Measurements from ENCODE around the gene WDR86. TPM values are rescaled to one million over a fixed set of nuclear protein-coding genes. Genes with fewer than 3 reads are reported as not detected.

WDR86 gene
- polyA plus RNA-seq, 1 donor (not counting 4 experiments of a cell fraction or from before 2014, with no cell fraction given) = not detected

GRCh38 chr7:151432658-151433521, 23.1 kb upstream of the WDR86 start:
- Histone ChIP-seq H3K79me2 (ENCODE audit: control insufficient read depth, insufficient read depth, low read length) (no peaks in the 10 kb centered on the region), H3K27ac (ENCODE audit: control insufficient read depth, insufficient read depth, low read length) (no peak overlapping the region), H4K20me1 (ENCODE audit: control insufficient read depth, extremely low read depth, insufficient read depth, low read length) (no peaks in the 10 kb centered on the region), H3K4me1 (ENCODE audit: control insufficient read depth, extremely low read depth, insufficient read depth, low read length) (peaks cover 8% of the 10 kb centered on the region), H3K27me3 (ENCODE audit: control insufficient read depth, extremely low read depth, insufficient read depth, low read length) (no peaks in the 10 kb centered on the region), H2AFZ (ENCODE audit: control insufficient read depth, low read length) (peak overlapping the region; percentile 97), H3K36me3 (ENCODE audit: control insufficient read depth in 2 of 2, extremely low read depth in 1 of 2, insufficient read depth in 2 of 2, low read length in 2 of 2) (no peaks in the 10 kb centered on the region), H3K9ac (ENCODE audit: control insufficient read depth, extremely low read depth, insufficient read depth, low read length) (no peak overlapping the region), H3K4me3 (ENCODE audit: control insufficient read depth in 2 of 3, extremely low read depth in 1 of 3, insufficient read depth in 2 of 3, low read depth in 1 of 3, low read length in 3 of 3) (no peak overlapping the region), H3K4me2 (ENCODE audit: control insufficient read depth, extremely low read depth, insufficient read depth, low read depth, low read length) (peak overlapping the region; percentile 66), H3K9me3 (ENCODE audit: control insufficient read depth, low read depth, low read length) (no peaks in the 10 kb centered on the region), H3K9me1 (ENCODE audit: control insufficient read depth, extremely low read depth, insufficient read depth, low read length) (no peaks in the 10 kb centered on the region)
- DNase-seq (ENCODE audit: low read depth, low spot score) = no peak
- TF ChIP-seq, protein P1, sequence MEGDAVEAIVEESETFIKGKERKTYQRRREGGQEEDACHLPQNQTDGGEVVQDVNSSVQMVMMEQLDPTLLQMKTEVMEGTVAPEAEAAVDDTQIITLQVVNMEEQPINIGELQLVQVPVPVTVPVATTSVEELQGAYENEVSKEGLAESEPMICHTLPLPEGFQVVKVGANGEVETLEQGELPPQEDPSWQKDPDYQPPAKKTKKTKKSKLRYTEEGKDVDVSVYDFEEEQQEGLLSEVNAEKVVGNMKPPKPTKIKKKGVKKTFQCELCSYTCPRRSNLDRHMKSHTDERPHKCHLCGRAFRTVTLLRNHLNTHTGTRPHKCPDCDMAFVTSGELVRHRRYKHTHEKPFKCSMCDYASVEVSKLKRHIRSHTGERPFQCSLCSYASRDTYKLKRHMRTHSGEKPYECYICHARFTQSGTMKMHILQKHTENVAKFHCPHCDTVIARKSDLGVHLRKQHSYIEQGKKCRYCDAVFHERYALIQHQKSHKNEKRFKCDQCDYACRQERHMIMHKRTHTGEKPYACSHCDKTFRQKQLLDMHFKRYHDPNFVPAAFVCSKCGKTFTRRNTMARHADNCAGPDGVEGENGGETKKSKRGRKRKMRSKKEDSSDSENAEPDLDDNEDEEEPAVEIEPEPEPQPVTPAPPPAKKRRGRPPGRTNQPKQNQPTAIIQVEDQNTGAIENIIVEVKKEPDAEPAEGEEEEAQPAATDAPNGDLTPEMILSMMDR (optimal IDR thresholded peaks at IDR 0.05 in 1 of 3, IDR thresholded peaks at IDR 0.05 in 1 of 3, conservative IDR thresholded peaks at IDR 0.05 in 1 of 3; ENCODE audit: extremely low read depth in 1 of 3, insufficient read depth in 2 of 3, low read length in 3 of 3) = peak; percentile 3 to 44 (median 27)
- no peak for TF ChIP-seq EZH2 (IDR thresholded peaks at IDR 0.05; ENCODE audit: low read length)
- dilution Hi-C loops (cut with MboI; ENCODE audit: extremely low pct_ligation_motif_present, low sequenced_read_pairs) = no loop called here
- peak; percentile 13 for FAIRE-seq

DNA sequence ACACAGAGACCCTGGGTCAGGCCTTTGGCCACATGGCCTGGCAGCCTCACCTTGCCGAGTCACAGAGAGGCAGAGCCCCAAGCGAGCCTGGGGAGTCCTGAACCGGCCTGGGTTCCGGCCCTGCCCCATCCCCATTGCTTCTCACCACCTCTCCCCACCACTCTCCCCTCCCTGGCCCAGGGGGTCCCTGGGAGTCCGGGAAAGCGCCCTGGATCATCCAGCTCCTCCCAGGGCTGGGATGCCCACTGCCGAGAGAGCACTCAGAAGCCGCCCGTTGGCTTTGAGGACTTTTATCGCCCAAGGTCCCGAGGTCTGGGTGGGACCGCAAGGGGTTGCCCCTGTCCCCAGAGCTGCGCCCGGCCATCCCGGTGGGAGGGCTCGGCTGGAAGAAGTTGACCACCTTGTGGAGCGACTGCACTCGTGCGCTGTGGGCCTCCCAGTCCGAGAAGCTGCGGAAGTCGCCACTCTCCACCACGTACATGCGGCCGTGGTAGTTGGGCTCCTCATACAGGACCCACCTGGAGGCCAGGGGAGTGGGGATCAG, 22.0 kb upstream of the WDR86 start:
- Histone ChIP-seq H3K4me1 (ENCODE audit: control insufficient read depth, extremely low read depth, insufficient read depth, low read length) (peaks cover 8% of the 10 kb centered on the region), H3K9ac (ENCODE audit: control insufficient read depth, extremely low read depth, insufficient read depth, low read length) (no peak overlapping the region), H3K36me3 (ENCODE audit: control insufficient read depth in 2 of 2, extremely low read depth in 1 of 2, insufficient read depth in 2 of 2, low read length in 2 of 2) (no peaks in the 10 kb centered on the region), H3K4me3 (ENCODE audit: control insufficient read depth in 2 of 3, extremely low read depth in 1 of 3, insufficient read depth in 2 of 3, low read depth in 1 of 3, low read length in 3 of 3) (no peak overlapping the region), H3K27ac (ENCODE audit: control insufficient read depth, insufficient read depth, low read length) (no peak overlapping the region), H4K20me1 (ENCODE audit: control insufficient read depth, extremely low read depth, insufficient read depth, low read length) (no peaks in the 10 kb centered on the region), H3K27me3 (ENCODE audit: control insufficient read depth, extremely low read depth, insufficient read depth, low read length) (peaks cover 4% of the 10 kb centered on the region), H3K4me2 (ENCODE audit: control insufficient read depth, extremely low read depth, insufficient read depth, low read depth, low read length) (no peak overlapping the region), H3K9me1 (ENCODE audit: control insufficient read depth, extremely low read depth, insufficient read depth, low read length) (no peaks in the 10 kb centered on the region), H3K9me3 (ENCODE audit: control insufficient read depth, low read depth, low read length) (no peaks in the 10 kb centered on the region), H2AFZ (ENCODE audit: control insufficient read depth, low read length) (no peak overlapping the region), H3K79me2 (ENCODE audit: control insufficient read depth, insufficient read depth, low read length) (no peaks in the 10 kb centered on the region)
- dilution Hi-C loops (cut with MboI; ENCODE audit: extremely low pct_ligation_motif_present, low sequenced_read_pairs) = no loop called here
- FAIRE-seq (no peak), DNase-seq (ENCODE audit: low read depth, low spot score) (no peak)
- TF ChIP-seq EZH2 (IDR thresholded peaks at IDR 0.05; ENCODE audit: low read length) = no peak
- TF ChIP-seq, protein P1 (optimal IDR thresholded peaks at IDR 0.05 in 1 of 3, IDR thresholded peaks at IDR 0.05 in 1 of 3, conservative IDR thresholded peaks at IDR 0.05 in 1 of 3; ENCODE audit: extremely low read depth in 1 of 3, insufficient read depth in 2 of 3, low read length in 3 of 3) = no peak
